GM23338 (cell line): ENCODE results near the gene YWHAH. TPM values are rescaled to one million over a fixed set of nuclear protein-coding genes. Genes with fewer than 3 reads are reported as not detected.

ENCODE experiments used
- ATAC-seq: fragments of 200-7000 bp; cut with Tn5 transposase; 3 replicates; pipeline ENCODE4 v1.9.1; 2020
- DNase-seq: peaks from one replicate; pipeline ENCODE4 v3.0.0-alpha.2; 2015; ENCODE audit warnings: low spot score
- H2AFZ ChIP-seq: fragments of 200-600 bp; sonication (generic); 2 replicates; pipeline ENCODE4 v1.8.0; 2016; ENCODE audit warnings: antibody characterized with exemption, mild to moderate bottlenecking, moderate library complexity
- H3F3A ChIP-seq: fragments of 200-600 bp; sonication (generic); replicated peaks from 2 replicates; pipeline ENCODE4 v1.8.0; 2017; ENCODE audit warnings: antibody characterized with exemption, mixed run types, low read depth
- H3K27ac ChIP-seq: fragments of 200-600 bp; sonication (generic); 2 replicates; pipeline ENCODE4 v1.6.1; 2016; ENCODE audit warnings: low read depth
- H3K27me3 ChIP-seq: fragments of 200-600 bp; sonication (generic); 2 replicates; pipeline ENCODE4 v1.8.0; 2016; ENCODE audit warnings: mild to moderate bottlenecking, mixed run types, moderate library complexity; ENCODE audit not compliant: insufficient read depth
- H3K36me3 ChIP-seq: fragments of 200-600 bp; sonication (generic); 2 replicates; pipeline ENCODE4 v1.8.0; 2016; ENCODE audit warnings: mild to moderate bottlenecking; ENCODE audit not compliant: insufficient read depth
- H3K4me1 ChIP-seq: fragments of 200-600 bp; sonication (generic); 2 replicates; pipeline ENCODE4 v1.8.0; 2016; ENCODE audit warnings: mild to moderate bottlenecking, moderate library complexity; ENCODE audit not compliant: insufficient read depth
- H3K4me2 ChIP-seq: fragments of 200-600 bp; sonication (generic); 2 replicates; pipeline ENCODE4 v1.7.1; 2017; ENCODE audit warnings: mixed run types
- H3K4me3 ChIP-seq: fragments of 200-600 bp; sonication (generic); 2 replicates; pipeline ENCODE4 v1.6.1; 2016; ENCODE audit warnings: mixed run types
- H3K79me2 ChIP-seq: fragments of 200-600 bp; sonication (generic); replicated peaks from 2 replicates; pipeline ENCODE4 v1.8.0; 2017; ENCODE audit warnings: mild to moderate bottlenecking; ENCODE audit not compliant: insufficient read depth
- H3K9me2 ChIP-seq: fragments of 200-600 bp; sonication (generic); 2 replicates; pipeline ENCODE4 v1.8.0; 2017; ENCODE audit not compliant: insufficient read depth
- H4K20me1 ChIP-seq: fragments of 200-600 bp; sonication (generic); replicated peaks from 2 replicates; pipeline ENCODE4 v1.8.0; 2017; ENCODE audit warnings: mild to moderate bottlenecking; ENCODE audit not compliant: insufficient read depth
- H3K27ac Mint-ChIP-seq: 2 replicates; pipeline ENCODE4 v1.8.0; 2020; ENCODE audit warnings: inconsistent platforms, mild to moderate bottlenecking, moderate library complexity, mixed read lengths
- H3K27me3 Mint-ChIP-seq: 3 replicates; pipeline ENCODE4 v1.8.0; 2022; ENCODE audit warnings: low read depth, mild to moderate bottlenecking, moderate library complexity, mixed read lengths, inconsistent platforms; ENCODE audit not compliant: insufficient read depth, poor library complexity
- H3K36me3 Mint-ChIP-seq: 3 replicates; pipeline ENCODE4 v1.8.0; 2021; ENCODE audit warnings: low read depth, mild to moderate bottlenecking, inconsistent platforms, moderate library complexity, mixed read lengths
- H3K4me1 Mint-ChIP-seq: 3 replicates; pipeline ENCODE4 v1.8.0; 2020; ENCODE audit warnings: mild to moderate bottlenecking, inconsistent platforms, mixed read lengths
- H3K4me3 Mint-ChIP-seq: 3 replicates; pipeline ENCODE4 v1.8.0; 2021; ENCODE audit warnings: moderate library complexity, mild to moderate bottlenecking, inconsistent platforms, mixed read lengths
- H3K9me3 Mint-ChIP-seq: 3 replicates; pipeline ENCODE4 v1.8.0; 2020; ENCODE audit warnings: moderate library complexity, mild to moderate bottlenecking, inconsistent platforms, mixed read lengths
- CREB1 ChIP-seq: fragments of 250-450 bp; sonication (Bioruptor Pico); IDR thresholded peaks from 2 replicates; pipeline ENCODE4 v1.5.0; 2020; ENCODE audit warnings: low read depth, mild to moderate bottlenecking, moderate library complexity
- EZH2 ChIP-seq: fragments of 200-600 bp; sonication (generic); IDR thresholded peaks from one replicate; pipeline ENCODE4 v1.8.0; 2017; ENCODE audit warnings: antibody characterized with exemption, mild to moderate bottlenecking, low read depth; ENCODE audit not compliant: unreplicated experiment
- EZH2phosphoT487 ChIP-seq: fragments of 200-600 bp; sonication (generic); IDR thresholded peaks from one replicate; pipeline ENCODE4 v1.8.1; 2018; ENCODE audit warnings: antibody characterized with exemption; ENCODE audit not compliant: unreplicated experiment
- JUNB ChIP-seq: IDR thresholded peaks from one replicate; pipeline ENCODE4 v1.6.1; 2016; ENCODE audit warnings: antibody characterized with exemption; ENCODE audit not compliant: unreplicated experiment
- STAT1 ChIP-seq: IDR thresholded peaks from one replicate; pipeline ENCODE4 v1.6.1; 2016; ENCODE audit warnings: antibody characterized with exemption; ENCODE audit not compliant: unreplicated experiment
- ZNF114 ChIP-seq: fragments of 250-450 bp; sonication (Bioruptor Pico); IDR thresholded peaks from 2 replicates; pipeline ENCODE4 v1.5.0; 2020; ENCODE audit warnings: mild to moderate bottlenecking, moderate library complexity
- ZNF331 ChIP-seq: fragments of 250-450 bp; sonication (Bioruptor Pico); IDR thresholded peaks from 2 replicates; pipeline ENCODE4 v1.5.0; 2020; ENCODE audit warnings: low read depth, mild to moderate bottlenecking, moderate library complexity
- polyA plus RNA-seq: library from polyadenylated mRNA; unstranded; fragments of >200 nt; fragmentation: Nextera tagmentation; extraction: Ambion mirVana; gene quantifications from 2 replicates; pipeline ENCODE4 v1.2.1, GENCODE V29; 2016
- total RNA-seq: library from RNA; depleted of rRNA; stranded (reverse); fragments of >200 nt; shearing (Covaris generic); gene quantifications from 2 replicates; pipeline ENCODE4 v1.2.3, GENCODE V29; 2014
- TF ChIP-seq, protein P1 (sequence below): fragments of 250-450 bp; sonication (Bioruptor Pico); IDR thresholded peaks from 2 replicates; pipeline ENCODE4 v1.5.0; 2020; ENCODE audit warnings: mild to moderate bottlenecking, moderate library complexity
- TF ChIP-seq, protein P2 (sequence below), 2 experiments: fragments of 200-600 bp in 1 of 2; sonication (generic) in 1 of 2; conservative IDR thresholded peaks; 2 replicates each; pipeline versions ENCODE4 v1.5.1 to v1.6.1; 2016 to 2017; ENCODE audit warnings: antibody characterized with exemption in 2 of 2, low read depth in 2 of 2, mild to moderate bottlenecking in 2 of 2, moderate library complexity in 1 of 2
- TF ChIP-seq, protein P3 (sequence below): IDR thresholded peaks from one replicate; pipeline ENCODE4 v1.6.1; 2018; ENCODE audit warnings: antibody characterized with exemption; ENCODE audit not compliant: unreplicated experiment

Gene YWHAH
- total and polyA plus RNA-seq, 2 experiments from 2014 or later: 277 to 283 TPM

DNA sequence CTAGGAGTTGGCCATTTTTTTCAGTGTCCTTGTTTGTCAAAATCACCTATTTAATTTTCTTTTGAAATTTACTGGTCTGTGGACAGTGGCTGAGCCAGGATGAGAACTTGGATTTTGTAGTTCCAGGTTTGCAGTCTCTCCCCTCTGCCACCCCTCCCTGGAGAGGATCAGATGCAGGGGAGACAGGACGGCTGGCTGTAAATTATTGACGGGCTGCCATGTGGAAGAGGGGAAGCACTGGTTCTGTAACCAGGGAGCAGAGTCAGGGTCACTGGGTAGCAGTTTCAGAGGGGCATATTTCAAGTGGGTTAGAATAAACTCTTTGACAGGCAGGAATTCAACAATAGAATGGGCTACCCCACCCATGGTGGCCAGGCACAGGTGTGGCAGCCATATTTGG, 20.6 kb upstream of the YWHAH start:
- H3K4me2 ChIP-seq: no peak overlapping the region
- no peak overlapping the region for H3K27ac Mint-ChIP-seq
- DNase-seq: no peak
- no peaks in the 10 kb centered on the region for H3K27me3 ChIP-seq
- no peaks in the 10 kb centered on the region for H3K9me3 Mint-ChIP-seq
- no peaks in the 10 kb centered on the region for H3K79me2 ChIP-seq
- peaks cover 4% of the 10 kb centered on the region for H3K4me1 ChIP-seq
- peaks cover 3% of the 10 kb centered on the region for H3K27me3 Mint-ChIP-seq
- H3K27ac ChIP-seq: no peak overlapping the region
- no peaks in the 10 kb centered on the region for H3K36me3 ChIP-seq
- H3K4me3 ChIP-seq: no peak overlapping the region
- H3K9me2 ChIP-seq: 0 out of 2 replicates have a peak, but pooled peaks cover 5% of the 10 kb centered on the region
- H3K4me1 Mint-ChIP-seq: no peaks in the 10 kb centered on the region
- TF ChIP-seq EZH2: no peak
- TF ChIP-seq ZNF114 (CRISPR knock-in tag): no peak
- TF ChIP-seq, protein P1, sequence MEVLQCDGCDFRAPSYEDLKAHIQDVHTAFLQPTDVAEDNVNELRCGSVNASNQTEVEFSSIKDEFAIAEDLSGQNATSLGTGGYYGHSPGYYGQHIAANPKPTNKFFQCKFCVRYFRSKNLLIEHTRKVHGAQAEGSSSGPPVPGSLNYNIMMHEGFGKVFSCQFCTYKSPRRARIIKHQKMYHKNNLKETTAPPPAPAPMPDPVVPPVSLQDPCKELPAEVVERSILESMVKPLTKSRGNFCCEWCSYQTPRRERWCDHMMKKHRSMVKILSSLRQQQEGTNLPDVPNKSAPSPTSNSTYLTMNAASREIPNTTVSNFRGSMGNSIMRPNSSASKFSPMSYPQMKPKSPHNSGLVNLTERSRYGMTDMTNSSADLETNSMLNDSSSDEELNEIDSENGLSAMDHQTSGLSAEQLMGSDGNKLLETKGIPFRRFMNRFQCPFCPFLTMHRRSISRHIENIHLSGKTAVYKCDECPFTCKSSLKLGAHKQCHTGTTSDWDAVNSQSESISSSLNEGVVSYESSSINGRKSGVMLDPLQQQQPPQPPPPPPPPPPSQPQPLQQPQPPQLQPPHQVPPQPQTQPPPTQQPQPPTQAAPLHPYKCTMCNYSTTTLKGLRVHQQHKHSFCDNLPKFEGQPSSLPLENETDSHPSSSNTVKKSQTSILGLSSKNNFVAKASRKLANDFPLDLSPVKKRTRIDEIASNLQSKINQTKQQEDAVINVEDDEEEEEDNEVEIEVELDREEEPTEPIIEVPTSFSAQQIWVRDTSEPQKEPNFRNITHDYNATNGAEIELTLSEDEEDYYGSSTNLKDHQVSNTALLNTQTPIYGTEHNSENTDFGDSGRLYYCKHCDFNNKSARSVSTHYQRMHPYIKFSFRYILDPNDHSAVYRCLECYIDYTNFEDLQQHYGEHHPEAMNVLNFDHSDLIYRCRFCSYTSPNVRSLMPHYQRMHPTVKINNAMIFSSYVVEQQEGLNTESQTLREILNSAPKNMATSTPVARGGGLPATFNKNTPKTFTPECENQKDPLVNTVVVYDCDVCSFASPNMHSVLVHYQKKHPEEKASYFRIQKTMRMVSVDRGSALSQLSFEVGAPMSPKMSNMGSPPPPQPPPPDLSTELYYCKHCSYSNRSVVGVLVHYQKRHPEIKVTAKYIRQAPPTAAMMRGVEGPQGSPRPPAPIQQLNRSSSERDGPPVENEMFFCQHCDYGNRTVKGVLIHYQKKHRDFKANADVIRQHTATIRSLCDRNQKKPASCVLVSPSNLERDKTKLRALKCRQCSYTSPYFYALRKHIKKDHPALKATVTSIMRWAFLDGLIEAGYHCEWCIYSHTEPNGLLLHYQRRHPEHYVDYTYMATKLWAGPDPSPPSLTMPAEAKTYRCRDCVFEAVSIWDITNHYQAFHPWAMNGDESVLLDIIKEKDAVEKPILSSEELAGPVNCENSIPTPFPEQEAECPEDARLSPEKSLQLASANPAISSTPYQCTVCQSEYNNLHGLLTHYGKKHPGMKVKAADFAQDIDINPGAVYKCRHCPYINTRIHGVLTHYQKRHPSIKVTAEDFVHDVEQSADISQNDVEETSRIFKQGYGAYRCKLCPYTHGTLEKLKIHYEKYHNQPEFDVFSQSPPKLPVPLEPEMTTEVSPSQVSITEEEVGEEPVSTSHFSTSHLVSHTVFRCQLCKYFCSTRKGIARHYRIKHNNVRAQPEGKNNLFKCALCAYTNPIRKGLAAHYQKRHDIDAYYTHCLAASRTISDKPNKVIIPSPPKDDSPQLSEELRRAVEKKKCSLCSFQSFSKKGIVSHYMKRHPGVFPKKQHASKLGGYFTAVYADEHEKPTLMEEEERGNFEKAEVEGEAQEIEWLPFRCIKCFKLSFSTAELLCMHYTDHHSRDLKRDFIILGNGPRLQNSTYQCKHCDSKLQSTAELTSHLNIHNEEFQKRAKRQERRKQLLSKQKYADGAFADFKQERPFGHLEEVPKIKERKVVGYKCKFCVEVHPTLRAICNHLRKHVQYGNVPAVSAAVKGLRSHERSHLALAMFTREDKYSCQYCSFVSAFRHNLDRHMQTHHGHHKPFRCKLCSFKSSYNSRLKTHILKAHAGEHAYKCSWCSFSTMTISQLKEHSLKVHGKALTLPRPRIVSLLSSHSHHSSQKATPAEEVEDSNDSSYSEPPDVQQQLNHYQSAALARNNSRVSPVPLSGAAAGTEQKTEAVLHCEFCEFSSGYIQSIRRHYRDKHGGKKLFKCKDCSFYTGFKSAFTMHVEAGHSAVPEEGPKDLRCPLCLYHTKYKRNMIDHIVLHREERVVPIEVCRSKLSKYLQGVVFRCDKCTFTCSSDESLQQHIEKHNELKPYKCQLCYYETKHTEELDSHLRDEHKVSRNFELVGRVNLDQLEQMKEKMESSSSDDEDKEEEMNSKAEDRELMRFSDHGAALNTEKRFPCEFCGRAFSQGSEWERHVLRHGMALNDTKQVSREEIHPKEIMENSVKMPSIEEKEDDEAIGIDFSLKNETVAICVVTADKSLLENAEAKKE (CRISPR knock-in tag): no peak
- TF ChIP-seq STAT1: no peak
- TF ChIP-seq JUNB: no peak
- TF ChIP-seq, protein P2, sequence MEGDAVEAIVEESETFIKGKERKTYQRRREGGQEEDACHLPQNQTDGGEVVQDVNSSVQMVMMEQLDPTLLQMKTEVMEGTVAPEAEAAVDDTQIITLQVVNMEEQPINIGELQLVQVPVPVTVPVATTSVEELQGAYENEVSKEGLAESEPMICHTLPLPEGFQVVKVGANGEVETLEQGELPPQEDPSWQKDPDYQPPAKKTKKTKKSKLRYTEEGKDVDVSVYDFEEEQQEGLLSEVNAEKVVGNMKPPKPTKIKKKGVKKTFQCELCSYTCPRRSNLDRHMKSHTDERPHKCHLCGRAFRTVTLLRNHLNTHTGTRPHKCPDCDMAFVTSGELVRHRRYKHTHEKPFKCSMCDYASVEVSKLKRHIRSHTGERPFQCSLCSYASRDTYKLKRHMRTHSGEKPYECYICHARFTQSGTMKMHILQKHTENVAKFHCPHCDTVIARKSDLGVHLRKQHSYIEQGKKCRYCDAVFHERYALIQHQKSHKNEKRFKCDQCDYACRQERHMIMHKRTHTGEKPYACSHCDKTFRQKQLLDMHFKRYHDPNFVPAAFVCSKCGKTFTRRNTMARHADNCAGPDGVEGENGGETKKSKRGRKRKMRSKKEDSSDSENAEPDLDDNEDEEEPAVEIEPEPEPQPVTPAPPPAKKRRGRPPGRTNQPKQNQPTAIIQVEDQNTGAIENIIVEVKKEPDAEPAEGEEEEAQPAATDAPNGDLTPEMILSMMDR (conservative IDR thresholded peaks at IDR 0.05; ENCODE audit: low read depth in 2 of 2): no peak
- TF ChIP-seq EZH2phosphoT487: no peak
- TF ChIP-seq, protein P3, sequence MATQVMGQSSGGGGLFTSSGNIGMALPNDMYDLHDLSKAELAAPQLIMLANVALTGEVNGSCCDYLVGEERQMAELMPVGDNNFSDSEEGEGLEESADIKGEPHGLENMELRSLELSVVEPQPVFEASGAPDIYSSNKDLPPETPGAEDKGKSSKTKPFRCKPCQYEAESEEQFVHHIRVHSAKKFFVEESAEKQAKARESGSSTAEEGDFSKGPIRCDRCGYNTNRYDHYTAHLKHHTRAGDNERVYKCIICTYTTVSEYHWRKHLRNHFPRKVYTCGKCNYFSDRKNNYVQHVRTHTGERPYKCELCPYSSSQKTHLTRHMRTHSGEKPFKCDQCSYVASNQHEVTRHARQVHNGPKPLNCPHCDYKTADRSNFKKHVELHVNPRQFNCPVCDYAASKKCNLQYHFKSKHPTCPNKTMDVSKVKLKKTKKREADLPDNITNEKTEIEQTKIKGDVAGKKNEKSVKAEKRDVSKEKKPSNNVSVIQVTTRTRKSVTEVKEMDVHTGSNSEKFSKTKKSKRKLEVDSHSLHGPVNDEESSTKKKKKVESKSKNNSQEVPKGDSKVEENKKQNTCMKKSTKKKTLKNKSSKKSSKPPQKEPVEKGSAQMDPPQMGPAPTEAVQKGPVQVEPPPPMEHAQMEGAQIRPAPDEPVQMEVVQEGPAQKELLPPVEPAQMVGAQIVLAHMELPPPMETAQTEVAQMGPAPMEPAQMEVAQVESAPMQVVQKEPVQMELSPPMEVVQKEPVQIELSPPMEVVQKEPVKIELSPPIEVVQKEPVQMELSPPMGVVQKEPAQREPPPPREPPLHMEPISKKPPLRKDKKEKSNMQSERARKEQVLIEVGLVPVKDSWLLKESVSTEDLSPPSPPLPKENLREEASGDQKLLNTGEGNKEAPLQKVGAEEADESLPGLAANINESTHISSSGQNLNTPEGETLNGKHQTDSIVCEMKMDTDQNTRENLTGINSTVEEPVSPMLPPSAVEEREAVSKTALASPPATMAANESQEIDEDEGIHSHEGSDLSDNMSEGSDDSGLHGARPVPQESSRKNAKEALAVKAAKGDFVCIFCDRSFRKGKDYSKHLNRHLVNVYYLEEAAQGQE: no peak
- TF ChIP-seq ZNF331 (CRISPR knock-in tag): no peak
- no peak for TF ChIP-seq CREB1 (CRISPR knock-in tag)
- no peak overlapping the region for H3K4me3 Mint-ChIP-seq
- H2AFZ ChIP-seq: no peak overlapping the region
- H3F3A ChIP-seq: no peaks in the 10 kb centered on the region
- no peak for ATAC-seq
- H4K20me1 ChIP-seq: no peaks in the 10 kb centered on the region
- H3K36me3 Mint-ChIP-seq: no peaks in the 10 kb centered on the region
